K562 (cell line): ENCODE data around the gene MAP4. TPM values are rescaled to one million over a fixed set of nuclear protein-coding genes. Genes with fewer than 3 reads are reported as not detected.
A peak's percentile ranks its signal among the peaks of the same experiment; 100 is the strongest.

Experiments
- CREB1 ChIP-seq, 2 experiments: sonication (generic) in 1 of 2; formaldehyde crosslinking in 1 of 2; IDR thresholded peaks; 2 replicates each; pipeline versions ENCODE4 v1.6.1 to v1.8.0; 2012 to 2022; ENCODE audit warnings: inconsistent platforms in 1 of 2, mild to moderate bottlenecking in 1 of 2, missing genetic modification reagents in 1 of 2, moderate library complexity in 1 of 2
- HDAC8 ChIP-seq: fragments of 450-650 bp; IDR thresholded peaks from 2 replicates; pipeline ENCODE4 v1.6.1; 2016; ENCODE audit warnings: mild to moderate bottlenecking, missing genetic modification characterization, moderate library complexity, missing compliant biosample characterization
- NFYB ChIP-seq: IDR thresholded peaks from 2 replicates; pipeline ENCODE4 v1.6.1; 2011; ENCODE audit warnings: mild to moderate bottlenecking, moderate library complexity; ENCODE audit not compliant: insufficient read length; ENCODE audit errors: extremely low read depth
- polyA plus RNA-seq, 8 experiments: library from polyadenylated mRNA; depleted of rRNA in 4 of 8; stranded (reverse) in 5 of 8; unstranded in 3 of 8; fragments of >200 nt; fragmentation: Nextera tagmentation in 2 of 8; fragmentation: Illumina TruSeq in 1 of 8; extraction: Ambion mirVana in 2 of 8; extraction: Trizol in 1 of 8; gene quantifications; 2 replicates each; pipeline versions ENCODE4 v1.2.1 to v1.2.3, GENCODE V29; 2011 to 2014; ENCODE audit warnings: inconsistent platforms in 1 of 8, missing spikeins in 1 of 8
- total RNA-seq, 7 experiments: library from RNA; depleted of rRNA in 6 of 7; stranded (reverse); fragments of >200 nt in 6 of 7; fragmentation: Illumina TruSeq in 2 of 7; extraction: Trizol in 2 of 7; gene quantifications; 2 replicates each; pipeline versions ENCODE4 v1.2.1 to v1.2.3, GENCODE V29; 2011 to 2021; ENCODE audit warnings: low replicate concordance in 1 of 7
- TF ChIP-seq, protein P1 (sequence below), 2 experiments: fragments of 450-650 bp in 1 of 2; sonication (generic) in 1 of 2; formaldehyde crosslinking in 1 of 2; IDR thresholded peaks; 2 replicates each; pipeline versions ENCODE4 v1.7.1 to v1.9.0; 2016 to 2022; ENCODE audit warnings: inconsistent platforms in 1 of 2, mild to moderate bottlenecking in 1 of 2, missing genetic modification reagents in 1 of 2
- TF ChIP-seq, protein P2 (sequence below), 2 experiments: fragments of 450-650 bp; formaldehyde crosslinking in 1 of 2; IDR thresholded peaks; 2 replicates each; pipeline versions ENCODE4 v1.4.0 to v1.6.1; 2014 to 2020; ENCODE audit warnings: mild to moderate bottlenecking in 2 of 2, borderline replicate concordance in 1 of 2, low read depth in 1 of 2
- TF ChIP-seq, protein P3 (sequence below): fragments of 250-450 bp; sonication (Bioruptor Pico); IDR thresholded peaks from 2 replicates; pipeline ENCODE4 v1.5.0; 2021

MAP4 gene
- total and polyA plus RNA-seq, 9 of the 15 experiments (the other 6 are each of a cell fraction or from before 2014, with no cell fraction given) = 13.3 to 141 (median 36.8) TPM

DNA sequence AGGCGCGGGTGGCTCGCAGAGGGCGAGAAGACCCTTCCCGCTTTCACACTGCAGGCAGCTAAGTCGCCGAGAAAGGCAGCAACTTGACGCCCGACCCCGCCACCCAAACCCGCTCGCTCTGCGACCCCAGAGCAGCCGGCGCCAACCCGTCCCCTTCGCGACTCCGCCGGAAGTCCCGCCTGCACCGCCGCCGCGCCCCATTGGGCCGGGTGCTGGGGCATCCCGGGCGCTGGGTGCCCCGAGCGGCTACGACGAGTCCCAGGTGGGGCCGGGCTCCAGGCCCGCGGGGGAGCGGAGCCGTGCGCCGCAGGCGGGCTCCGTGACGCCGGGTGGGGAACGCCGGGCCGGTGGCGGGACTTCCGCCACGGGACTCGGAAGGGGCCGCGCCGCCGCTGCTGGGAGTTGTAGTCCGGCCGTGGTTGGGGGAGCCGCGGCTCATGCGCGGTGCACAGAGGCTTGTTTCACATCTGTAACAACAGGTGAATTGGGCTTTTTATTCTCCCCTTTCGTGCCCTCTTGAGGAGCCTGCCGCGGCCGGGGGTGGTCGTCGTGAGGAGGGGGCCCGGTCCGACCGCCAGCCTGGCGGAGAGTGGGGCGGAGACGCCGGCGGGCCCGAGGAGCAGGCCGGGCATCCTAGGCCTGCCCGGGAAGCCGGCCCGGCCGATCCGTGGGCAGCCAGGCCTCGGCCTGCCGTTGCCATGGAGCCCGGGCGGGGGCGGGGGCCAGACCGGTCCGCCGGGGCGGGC lies 213.3 kb downstream of the MAP4 start, which contains the start of gene DHX30 (continued):
- TF ChIP-seq, protein P1, sequence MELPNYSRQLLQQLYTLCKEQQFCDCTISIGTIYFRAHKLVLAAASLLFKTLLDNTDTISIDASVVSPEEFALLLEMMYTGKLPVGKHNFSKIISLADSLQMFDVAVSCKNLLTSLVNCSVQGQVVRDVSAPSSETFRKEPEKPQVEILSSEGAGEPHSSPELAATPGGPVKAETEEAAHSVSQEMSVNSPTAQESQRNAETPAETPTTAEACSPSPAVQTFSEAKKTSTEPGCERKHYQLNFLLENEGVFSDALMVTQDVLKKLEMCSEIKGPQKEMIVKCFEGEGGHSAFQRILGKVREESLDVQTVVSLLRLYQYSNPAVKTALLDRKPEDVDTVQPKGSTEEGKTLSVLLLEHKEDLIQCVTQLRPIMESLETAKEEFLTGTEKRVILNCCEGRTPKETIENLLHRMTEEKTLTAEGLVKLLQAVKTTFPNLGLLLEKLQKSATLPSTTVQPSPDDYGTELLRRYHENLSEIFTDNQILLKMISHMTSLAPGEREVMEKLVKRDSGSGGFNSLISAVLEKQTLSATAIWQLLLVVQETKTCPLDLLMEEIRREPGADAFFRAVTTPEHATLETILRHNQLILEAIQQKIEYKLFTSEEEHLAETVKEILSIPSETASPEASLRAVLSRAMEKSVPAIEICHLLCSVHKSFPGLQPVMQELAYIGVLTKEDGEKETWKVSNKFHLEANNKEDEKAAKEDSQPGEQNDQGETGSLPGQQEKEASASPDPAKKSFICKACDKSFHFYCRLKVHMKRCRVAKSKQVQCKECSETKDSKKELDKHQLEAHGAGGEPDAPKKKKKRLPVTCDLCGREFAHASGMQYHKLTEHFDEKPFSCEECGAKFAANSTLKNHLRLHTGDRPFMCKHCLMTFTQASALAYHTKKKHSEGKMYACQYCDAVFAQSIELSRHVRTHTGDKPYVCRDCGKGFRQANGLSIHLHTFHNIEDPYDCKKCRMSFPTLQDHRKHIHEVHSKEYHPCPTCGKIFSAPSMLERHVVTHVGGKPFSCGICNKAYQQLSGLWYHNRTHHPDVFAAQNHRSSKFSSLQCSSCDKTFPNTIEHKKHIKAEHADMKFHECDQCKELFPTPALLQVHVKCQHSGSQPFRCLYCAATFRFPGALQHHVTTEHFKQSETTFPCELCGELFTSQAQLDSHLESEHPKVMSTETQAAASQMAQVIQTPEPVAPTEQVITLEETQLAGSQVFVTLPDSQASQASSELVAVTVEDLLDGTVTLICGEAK (IDR thresholded peaks at IDR 0.05) = peak; percentile 96
- TF ChIP-seq, protein P1 (CRISPR knock-in tag; IDR thresholded peaks at IDR 0.05) = no peak
- peak; percentile 23 for TF ChIP-seq NFYB
- peak; percentile 72; the same call in 1 of the 2 replicates for TF ChIP-seq CREB1 (IDR thresholded peaks at IDR 0.05)
- TF ChIP-seq CREB1 (CRISPR knock-in tag; IDR thresholded peaks at IDR 0.05) = peak; percentile 46; the same call in 1 of the 2 replicates
- peak; percentile 34; the same call in 1 of the 2 replicates for TF ChIP-seq HDAC8 (tag)
- TF ChIP-seq, protein P2, sequence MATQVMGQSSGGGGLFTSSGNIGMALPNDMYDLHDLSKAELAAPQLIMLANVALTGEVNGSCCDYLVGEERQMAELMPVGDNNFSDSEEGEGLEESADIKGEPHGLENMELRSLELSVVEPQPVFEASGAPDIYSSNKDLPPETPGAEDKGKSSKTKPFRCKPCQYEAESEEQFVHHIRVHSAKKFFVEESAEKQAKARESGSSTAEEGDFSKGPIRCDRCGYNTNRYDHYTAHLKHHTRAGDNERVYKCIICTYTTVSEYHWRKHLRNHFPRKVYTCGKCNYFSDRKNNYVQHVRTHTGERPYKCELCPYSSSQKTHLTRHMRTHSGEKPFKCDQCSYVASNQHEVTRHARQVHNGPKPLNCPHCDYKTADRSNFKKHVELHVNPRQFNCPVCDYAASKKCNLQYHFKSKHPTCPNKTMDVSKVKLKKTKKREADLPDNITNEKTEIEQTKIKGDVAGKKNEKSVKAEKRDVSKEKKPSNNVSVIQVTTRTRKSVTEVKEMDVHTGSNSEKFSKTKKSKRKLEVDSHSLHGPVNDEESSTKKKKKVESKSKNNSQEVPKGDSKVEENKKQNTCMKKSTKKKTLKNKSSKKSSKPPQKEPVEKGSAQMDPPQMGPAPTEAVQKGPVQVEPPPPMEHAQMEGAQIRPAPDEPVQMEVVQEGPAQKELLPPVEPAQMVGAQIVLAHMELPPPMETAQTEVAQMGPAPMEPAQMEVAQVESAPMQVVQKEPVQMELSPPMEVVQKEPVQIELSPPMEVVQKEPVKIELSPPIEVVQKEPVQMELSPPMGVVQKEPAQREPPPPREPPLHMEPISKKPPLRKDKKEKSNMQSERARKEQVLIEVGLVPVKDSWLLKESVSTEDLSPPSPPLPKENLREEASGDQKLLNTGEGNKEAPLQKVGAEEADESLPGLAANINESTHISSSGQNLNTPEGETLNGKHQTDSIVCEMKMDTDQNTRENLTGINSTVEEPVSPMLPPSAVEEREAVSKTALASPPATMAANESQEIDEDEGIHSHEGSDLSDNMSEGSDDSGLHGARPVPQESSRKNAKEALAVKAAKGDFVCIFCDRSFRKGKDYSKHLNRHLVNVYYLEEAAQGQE (IDR thresholded peaks at IDR 0.05; ENCODE audit: borderline replicate concordance) = no peak
- TF ChIP-seq, protein P2 (CRISPR knock-in tag; IDR thresholded peaks at IDR 0.05; ENCODE audit: low read depth) = peak; percentile 74; the same call in 1 of the 2 replicates
- TF ChIP-seq, protein P3, sequence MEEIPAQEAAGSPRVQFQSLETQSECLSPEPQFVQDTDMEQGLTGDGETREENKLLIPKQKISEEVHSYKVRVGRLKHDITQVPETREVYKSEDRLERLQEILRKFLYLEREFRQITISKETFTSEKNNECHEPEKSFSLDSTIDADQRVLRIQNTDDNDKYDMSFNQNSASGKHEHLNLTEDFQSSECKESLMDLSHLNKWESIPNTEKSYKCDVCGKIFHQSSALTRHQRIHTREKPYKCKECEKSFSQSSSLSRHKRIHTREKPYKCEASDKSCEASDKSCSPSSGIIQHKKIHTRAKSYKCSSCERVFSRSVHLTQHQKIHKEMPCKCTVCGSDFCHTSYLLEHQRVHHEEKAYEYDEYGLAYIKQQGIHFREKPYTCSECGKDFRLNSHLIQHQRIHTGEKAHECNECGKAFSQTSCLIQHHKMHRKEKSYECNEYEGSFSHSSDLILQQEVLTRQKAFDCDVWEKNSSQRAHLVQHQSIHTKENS = no peak
